HG03196 (cell line): ENCODE results near the gene FOXP4.
A peak's percentile ranks its signal among the peaks of the same experiment; 100 is the strongest.
"Not testable (repeated sequence)": the region's sequence is repeated elsewhere in the genome, so short reads cannot be mapped to it uniquely, and the experiment has no call there.

Source experiments
- ATAC-seq: cut with Tn5 transposase; IDR thresholded peaks from one replicate; pipeline ENCODE4 v1.9.1; 2021; ENCODE audit not compliant: unreplicated experiment

The FOXP4 gene

GRCh38 chr6:41597246-41598000 is 51.2 kb downstream of the FOXP4 start:
- ATAC-seq = no peak

- no peak for ATAC-seq
These were observed 52.5 kb downstream of the FOXP4 start for GRCh38 chr6:41598670-41599014.

DNA sequence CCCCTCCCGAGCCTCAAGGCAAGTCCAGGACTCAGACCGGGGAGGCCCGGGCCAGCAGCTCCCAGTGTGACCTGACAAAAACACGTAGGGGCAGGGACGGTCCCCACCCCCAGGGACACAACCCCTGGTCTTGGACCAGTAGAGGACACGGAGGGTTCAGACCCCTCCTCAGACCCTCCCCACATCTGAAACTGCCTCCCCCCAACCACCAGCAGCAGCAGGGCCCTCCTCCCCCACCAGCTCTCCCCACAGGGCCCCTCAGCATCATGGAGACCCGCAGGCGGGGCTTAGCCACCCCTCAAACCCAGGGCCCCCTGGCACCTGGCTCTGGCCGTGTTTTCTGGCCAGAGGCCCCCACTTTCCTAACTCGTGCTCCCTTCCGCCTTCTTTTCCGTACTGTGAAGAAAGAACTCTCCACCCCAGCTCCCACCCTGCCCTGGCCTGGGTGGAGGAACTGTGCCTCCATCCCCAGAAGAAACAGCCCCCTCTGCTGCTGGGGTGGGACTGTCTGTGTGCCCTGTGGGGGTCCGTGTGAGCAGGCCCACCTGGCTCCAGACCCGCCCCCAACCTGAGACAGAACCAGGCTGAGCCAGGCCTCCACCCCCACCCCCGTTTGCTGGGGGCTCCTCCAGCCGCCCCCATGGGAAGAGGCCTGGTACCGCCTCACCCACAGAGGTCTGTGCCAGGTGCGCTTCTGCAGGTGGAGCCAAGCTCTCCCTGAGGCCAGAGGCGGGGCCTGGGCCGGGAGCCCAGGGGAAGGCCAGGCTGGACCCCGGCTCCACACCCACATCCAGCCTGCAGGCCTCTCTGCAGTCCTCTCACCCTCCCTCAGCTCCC is 53.1 kb downstream of the FOXP4 start:
- ATAC-seq = no peak

DNA sequence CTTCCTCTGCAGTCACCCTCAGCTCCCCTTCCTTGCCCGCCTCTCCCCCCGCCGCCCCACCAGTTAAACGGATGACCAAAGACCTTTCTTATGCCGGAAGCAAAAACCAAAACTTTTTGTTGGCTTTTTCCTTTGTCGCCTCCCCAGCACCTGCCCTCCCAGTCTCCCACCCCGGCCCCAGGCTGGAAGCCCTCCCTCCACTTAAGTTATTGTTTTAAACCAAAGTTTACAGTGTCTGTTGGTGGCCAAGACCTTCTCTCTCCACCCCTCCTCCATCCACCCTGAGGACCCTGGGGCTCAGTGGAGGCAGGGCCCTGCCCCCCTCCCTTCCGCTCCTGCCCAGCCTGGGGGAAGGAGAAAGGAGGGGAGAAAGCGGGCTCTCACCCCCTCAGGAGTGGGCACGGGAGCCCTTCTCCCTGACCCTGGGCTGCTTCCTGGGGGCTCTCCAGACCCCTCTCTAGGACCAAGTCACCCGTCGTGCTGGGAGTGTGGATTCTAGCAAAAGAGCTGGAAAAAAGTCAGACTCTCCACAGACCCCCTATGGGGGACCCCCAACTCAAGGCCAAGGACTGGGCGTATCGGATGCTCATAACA is 53.8 kb downstream of the FOXP4 start:
- no peak for ATAC-seq

- ATAC-seq = no peak
These were observed 54.5 kb downstream of the FOXP4 start for GRCh38 chr6:41600499-41601247.

GRCh38 chr6:41601248-41601549 is 55.0 kb downstream of the FOXP4 start:
- no peak for ATAC-seq

DNA sequence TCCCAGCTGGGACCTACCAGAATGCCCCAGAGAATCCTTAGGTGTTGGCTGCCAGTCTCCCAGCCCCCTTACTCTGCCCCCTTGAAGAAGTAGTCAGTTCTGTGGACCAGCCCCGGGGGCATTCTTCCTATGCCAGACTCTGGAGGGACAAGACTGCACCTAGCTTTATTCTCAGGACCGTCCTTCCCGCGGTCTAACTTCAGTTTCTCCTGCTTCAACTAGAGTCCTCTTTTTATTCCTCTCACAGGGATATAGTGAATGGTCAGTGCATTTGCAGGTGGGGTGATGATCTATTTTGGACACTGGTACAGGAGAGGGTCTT is 56.2 kb downstream of the FOXP4 start:
- ATAC-seq = no peak

DNA sequence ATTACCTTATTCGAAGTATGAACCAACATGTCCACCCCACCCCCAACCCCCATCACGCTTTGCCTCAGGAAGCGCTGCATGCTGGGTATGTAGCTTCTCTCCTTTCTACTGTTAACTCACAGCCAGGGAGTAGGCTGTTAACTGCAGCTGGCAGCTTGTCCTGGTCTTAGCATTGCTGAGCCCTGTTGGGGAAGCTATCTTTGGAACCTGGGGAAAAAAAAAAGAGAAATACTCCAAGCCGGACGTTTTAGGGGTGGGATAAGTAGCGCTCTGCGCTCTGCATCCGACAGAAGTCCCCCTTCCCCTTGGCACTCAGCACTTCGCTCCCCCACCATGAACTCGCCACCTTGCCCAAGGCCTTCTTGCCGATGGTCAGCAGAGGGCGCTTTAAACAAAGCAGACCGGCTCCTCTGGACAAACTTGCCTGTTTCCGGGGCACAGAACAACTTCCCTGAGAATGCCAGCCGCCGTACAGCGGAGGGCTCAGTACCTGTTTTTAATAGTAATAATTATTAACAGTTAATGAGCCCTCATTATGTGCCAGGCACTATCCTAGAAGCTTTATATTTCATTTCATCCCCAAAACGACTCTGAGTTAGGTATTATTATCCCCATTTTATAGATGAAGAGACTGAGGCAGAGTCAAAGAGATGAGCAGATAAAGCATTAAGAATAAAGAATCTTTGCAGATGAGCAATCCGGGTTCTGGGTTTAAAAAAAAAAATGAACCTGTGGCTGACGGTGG is 56.9 kb downstream of the FOXP4 start:
- peak; percentile 58 for ATAC-seq

GRCh38 chr6:41604006-41604405 is 57.8 kb downstream of the FOXP4 start:
- ATAC-seq = no peak

GRCh38 chr6:41605649-41606048 is 59.5 kb downstream of the FOXP4 start:
- ATAC-seq = no peak

GRCh38 chr6:41607036-41607435 is 60.9 kb downstream of the FOXP4 start:
- no peak for ATAC-seq

DNA sequence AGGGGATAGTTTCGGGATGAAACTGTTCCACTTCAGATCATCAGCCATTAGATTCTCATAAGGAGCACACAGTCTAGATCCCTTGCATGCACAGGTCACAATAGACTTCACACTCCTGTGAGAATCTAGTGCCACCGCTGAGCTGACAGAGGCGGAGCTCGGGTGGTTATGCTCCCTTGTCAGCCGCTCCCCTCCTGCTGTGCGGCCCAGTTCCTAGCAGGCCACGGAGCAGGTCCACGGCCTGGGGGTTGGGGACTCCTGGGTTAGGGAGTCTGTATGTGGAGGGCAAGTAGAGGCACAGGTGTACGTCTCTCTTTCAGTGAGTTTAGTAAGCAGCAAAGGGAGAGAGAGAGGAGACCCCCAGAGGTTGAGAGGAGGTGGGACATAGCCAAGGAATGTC is 61.6 kb downstream of the FOXP4 start:
- ATAC-seq = no peak

GRCh38 chr6:41608443-41609151 is 62.4 kb downstream of the FOXP4 start:
- ATAC-seq = no peak

- no peak for ATAC-seq
These were observed 68.5 kb downstream of the FOXP4 start for GRCh38 chr6:41614715-41615114.

DNA sequence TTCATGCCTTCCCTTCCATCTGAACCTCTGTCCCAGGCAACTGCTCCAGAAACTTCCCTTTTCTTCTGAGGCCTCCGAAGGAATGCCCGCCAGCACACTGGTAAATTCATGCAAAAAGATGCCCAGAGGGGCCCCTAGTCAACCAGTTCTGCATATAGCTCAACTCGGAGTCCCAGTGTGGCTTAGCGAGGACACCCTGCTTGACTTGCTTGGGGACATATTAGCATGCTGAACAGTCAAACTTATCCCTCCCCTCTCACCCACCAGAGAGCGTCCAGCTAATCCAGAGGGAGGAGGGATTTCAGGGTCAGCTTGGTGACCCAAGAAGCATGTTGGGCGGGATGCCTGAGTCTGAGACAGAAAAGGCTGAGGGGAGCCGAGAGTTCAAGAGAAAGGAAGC is 69.1 kb downstream of the FOXP4 start:
- no peak for ATAC-seq

DNA sequence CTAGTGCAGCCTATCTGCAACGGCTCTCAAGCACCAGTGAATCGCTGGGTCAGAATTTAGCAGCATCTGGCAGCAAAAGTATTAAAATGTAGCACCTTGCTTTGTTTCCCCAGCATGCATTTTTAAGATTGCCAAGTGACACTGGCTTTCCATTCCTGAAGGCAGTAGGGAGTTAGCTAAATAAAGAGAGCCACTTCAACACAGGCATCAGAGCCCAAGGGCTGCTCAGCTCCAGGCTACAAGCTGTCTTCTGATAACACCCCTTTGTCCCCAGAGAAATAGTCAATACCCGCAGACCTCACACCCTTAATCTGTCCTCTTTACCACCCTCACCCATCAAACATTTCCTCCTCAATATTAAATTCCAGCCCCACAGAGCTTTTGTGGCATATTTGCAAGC is 72.4 kb downstream of the FOXP4 start:
- ATAC-seq = no peak

- ATAC-seq = not testable (repeated sequence)
These were observed 73.0 kb downstream of the FOXP4 start for GRCh38 chr6:41619193-41619592.

DNA sequence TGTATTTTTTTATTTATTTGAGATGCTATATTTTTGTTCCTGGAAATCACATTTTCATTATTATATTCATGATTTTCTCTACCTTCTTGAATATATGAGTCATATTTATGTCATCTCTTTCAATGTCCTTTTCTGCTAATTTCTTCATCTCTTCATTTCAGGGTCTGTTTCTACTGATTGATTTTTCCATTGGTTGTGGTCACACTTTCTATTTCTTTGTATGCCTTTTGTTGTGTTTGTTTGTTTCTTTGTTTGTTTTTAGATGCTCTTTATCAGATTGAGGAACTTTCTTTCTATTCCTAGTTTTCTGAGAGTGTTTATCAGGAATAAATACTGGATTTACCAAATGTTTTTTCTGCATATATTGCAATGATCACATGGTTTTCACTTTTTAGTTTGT is 75.2 kb downstream of the FOXP4 start:
- ATAC-seq = no peak

DNA sequence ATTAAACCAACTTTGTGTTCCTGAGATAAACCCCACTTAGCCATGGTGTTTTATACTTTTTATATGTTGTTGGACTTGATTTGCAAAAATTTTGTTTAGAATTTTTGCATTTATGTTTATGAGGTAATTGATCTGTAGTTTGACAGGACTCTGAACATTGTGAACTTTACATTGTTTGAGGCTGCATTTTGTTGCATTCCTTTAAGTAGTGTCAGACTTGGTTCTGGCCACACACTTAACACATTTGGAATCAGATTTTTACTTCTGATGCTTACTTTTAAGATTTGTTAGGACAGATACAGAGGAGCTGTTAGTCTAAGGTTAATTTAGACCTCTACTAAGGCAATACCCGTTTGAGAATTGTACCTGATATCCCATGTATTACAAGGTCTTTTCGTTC is 75.6 kb downstream of the FOXP4 start:
- no peak for ATAC-seq

- no peak for ATAC-seq
These were observed 76.2 kb downstream of the FOXP4 start for GRCh38 chr6:41622206-41622988.
